SJCRH30 (cell line): ENCODE data around the gene NPBWR2. TPM values are rescaled to one million over a fixed set of nuclear protein-coding genes. Genes with fewer than 3 reads are reported as not detected.

Source experiments
- DNase-seq, 2 experiments: peaks; one replicate each; pipeline ENCODE4 v3.0.0-alpha.2; 2015 to 2020
- H3K27ac ChIP-seq: fragments of 250-450 bp; sonication (Bioruptor Pico); 2 replicates; pipeline ENCODE4 v1.5.1; 2020; ENCODE audit warnings: mild to moderate bottlenecking, moderate library complexity
- H3K27me3 ChIP-seq: fragments of 250-450 bp; sonication (Bioruptor Pico); 2 replicates; pipeline ENCODE4 v1.5.1; 2020; ENCODE audit warnings: mild to moderate bottlenecking, moderate library complexity
- H3K36me3 ChIP-seq: fragments of 250-450 bp; sonication (Bioruptor Pico); 2 replicates; pipeline ENCODE4 v1.5.1; 2020; ENCODE audit warnings: mild to moderate bottlenecking, moderate library complexity
- H3K4me1 ChIP-seq: fragments of 250-450 bp; sonication (Bioruptor Pico); 2 replicates; pipeline ENCODE4 v1.5.1; 2020; ENCODE audit warnings: mild to moderate bottlenecking, moderate library complexity
- H3K4me3 ChIP-seq: fragments of 250-450 bp; sonication (Bioruptor Pico); 2 replicates; pipeline ENCODE4 v1.5.1; 2020; ENCODE audit warnings: mild to moderate bottlenecking, moderate library complexity
- H3K9me3 ChIP-seq: fragments of 250-450 bp; sonication (Bioruptor Pico); replicated peaks from 2 replicates; pipeline ENCODE4 v1.5.1; 2020; ENCODE audit warnings: mild to moderate bottlenecking, moderate library complexity
- total RNA-seq: library from RNA; depleted of rRNA; stranded (reverse); fragments of >200 nt; shearing (Covaris generic); gene quantifications from 2 replicates; pipeline ENCODE4 v1.2.3, GENCODE V29; 2014

The NPBWR2 gene
- total RNA-seq, 1 experiment from 2014 or later, result not detected

GRCh38 chr20:64073476-64074183, 33.7 kb downstream of the NPBWR2 start:
- H3K27me3 ChIP-seq, result no peaks in the 10 kb centered on the region
- peaks cover 27% of the 10 kb centered on the region for H3K4me1 ChIP-seq
- H3K27ac ChIP-seq, result no peak overlapping the region
- H3K4me3 ChIP-seq, result no peak overlapping the region
- no peak for DNase-seq
- H3K9me3 ChIP-seq, result no peaks in the 10 kb centered on the region
- no peaks in the 10 kb centered on the region for H3K36me3 ChIP-seq

- Histone ChIP-seq H3K4me3 (no peak overlapping the region), H3K27me3 (no peaks in the 10 kb centered on the region), H3K36me3 (no peaks in the 10 kb centered on the region), H3K4me1 (peaks cover 24% of the 10 kb centered on the region), H3K27ac (no peak overlapping the region), H3K9me3 (no peaks in the 10 kb centered on the region)
- no peak for DNase-seq
Observed at GRCh38 chr20:64072498-64073063, 34.8 kb downstream of the NPBWR2 start.

GRCh38 chr20:64071341-64072332, 35.7 kb downstream of the NPBWR2 start:
- no peaks in the 10 kb centered on the region for H3K9me3 ChIP-seq
- no peaks in the 10 kb centered on the region for H3K27me3 ChIP-seq
- no peaks in the 10 kb centered on the region for H3K36me3 ChIP-seq
- H3K4me3 ChIP-seq, result no peak overlapping the region
- DNase-seq, result no peak
- no peak overlapping the region for H3K27ac ChIP-seq
- H3K4me1 ChIP-seq, result peaks cover 24% of the 10 kb centered on the region

DNA sequence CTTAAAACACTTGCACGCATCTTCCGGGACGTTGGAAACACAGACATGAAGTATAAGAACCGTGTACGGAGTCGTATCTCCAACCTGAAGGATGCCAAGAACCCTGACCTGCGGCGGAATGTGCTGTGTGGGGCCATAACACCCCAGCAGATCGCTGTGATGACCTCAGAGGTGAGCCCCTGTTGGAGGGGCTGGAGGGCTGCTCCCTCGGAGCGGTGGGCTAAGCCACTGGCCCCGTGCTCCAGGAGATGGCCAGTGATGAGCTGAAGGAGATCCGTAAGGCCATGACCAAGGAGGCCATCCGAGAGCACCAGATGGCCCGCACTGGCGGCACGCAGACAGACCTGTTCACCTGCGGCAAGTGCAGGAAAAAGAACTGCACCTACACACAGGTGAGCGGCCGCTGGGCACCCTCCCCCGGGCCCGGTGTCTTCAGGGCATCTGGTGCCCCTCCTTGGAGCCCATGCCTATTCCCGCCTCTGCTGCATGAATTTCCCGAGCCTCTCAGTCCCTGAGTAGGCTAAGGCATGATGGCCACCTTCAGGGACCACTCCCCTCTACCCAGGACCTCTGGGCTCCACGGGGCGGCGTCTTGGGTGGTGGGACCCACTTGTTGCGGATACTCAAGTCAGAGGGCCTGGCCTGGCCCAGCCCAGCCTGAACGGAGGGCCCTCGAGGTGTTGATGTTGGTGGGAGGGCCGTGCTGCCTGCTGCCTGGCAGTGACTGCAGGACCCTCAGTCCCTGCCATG, 36.9 kb downstream of the NPBWR2 start:
- no peaks in the 10 kb centered on the region for H3K27me3 ChIP-seq
- H3K4me1 ChIP-seq, result peaks cover 34% of the 10 kb centered on the region
- H3K27ac ChIP-seq, result no peak overlapping the region
- no peaks in the 10 kb centered on the region for H3K9me3 ChIP-seq
- DNase-seq, result no peak
- H3K36me3 ChIP-seq, result no peaks in the 10 kb centered on the region
- H3K4me3 ChIP-seq, result no peak overlapping the region

- no peaks in the 10 kb centered on the region for H3K36me3 ChIP-seq
- H3K27ac ChIP-seq, result no peak overlapping the region
- no peaks in the 10 kb centered on the region for H3K27me3 ChIP-seq
- no peaks in the 10 kb centered on the region for H3K9me3 ChIP-seq
- H3K4me1 ChIP-seq, result peaks cover 34% of the 10 kb centered on the region
- H3K4me3 ChIP-seq, result no peak overlapping the region
- DNase-seq, result peak; percentile 75 to 77
Observed at GRCh38 chr20:64069614-64070243, 37.6 kb downstream of the NPBWR2 start.

GRCh38 chr20:64069209-64069613, 38.2 kb downstream of the NPBWR2 start:
- H3K27ac ChIP-seq, result no peak overlapping the region
- H3K4me1 ChIP-seq, result peaks cover 38% of the 10 kb centered on the region
- no peaks in the 10 kb centered on the region for H3K36me3 ChIP-seq

GRCh38 chr20:64068386-64069208, 38.8 kb downstream of the NPBWR2 start:
- no peak overlapping the region for H3K27ac ChIP-seq
- peaks cover 44% of the 10 kb centered on the region for H3K4me1 ChIP-seq
- no peaks in the 10 kb centered on the region for H3K9me3 ChIP-seq
- no peaks in the 10 kb centered on the region for H3K27me3 ChIP-seq
- peak; percentile 68 to 73 for DNase-seq
- no peak overlapping the region for H3K4me3 ChIP-seq
- no peaks in the 10 kb centered on the region for H3K36me3 ChIP-seq

More at GRCh38 chr20:64069209-64069613, 38.2 kb downstream of the NPBWR2 start:
- peak in 1 of 2 experiments; percentile 51 for DNase-seq
- H3K4me3 ChIP-seq, result no peak overlapping the region
- H3K9me3 ChIP-seq, result no peaks in the 10 kb centered on the region
- no peaks in the 10 kb centered on the region for H3K27me3 ChIP-seq

DNA sequence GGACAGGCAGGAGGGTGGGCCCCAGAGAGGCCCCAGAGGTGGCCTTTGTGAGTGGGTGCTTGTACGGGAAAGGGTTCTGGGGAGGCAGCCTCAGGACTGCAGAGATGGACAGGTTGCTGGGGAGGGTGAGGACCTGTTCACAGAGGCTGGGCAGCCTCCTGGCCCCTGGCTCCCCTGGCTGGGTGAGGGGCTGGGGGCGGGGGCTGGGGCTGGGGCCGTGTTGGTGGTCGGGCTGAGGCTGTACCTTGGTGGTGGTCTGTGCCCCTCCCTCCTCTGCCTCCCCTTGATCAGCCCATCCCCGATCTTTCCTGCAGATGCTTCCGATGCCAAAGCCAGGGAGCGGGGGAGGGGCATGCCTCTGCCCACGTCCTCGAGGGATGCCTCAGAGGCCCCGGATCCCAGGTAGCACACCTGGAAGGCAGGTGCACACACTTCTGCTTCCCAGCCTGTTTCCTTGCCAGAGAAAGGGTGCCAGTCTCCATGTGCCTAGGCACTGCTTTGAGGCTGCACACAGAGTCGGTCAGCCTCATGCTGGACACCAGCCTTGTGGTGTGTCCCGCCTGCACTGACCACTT, 39.5 kb downstream of the NPBWR2 start:
- Histone ChIP-seq H3K9me3 (no peaks in the 10 kb centered on the region), H3K4me1 (peaks cover 44% of the 10 kb centered on the region), H3K4me3 (no peak overlapping the region), H3K36me3 (no peaks in the 10 kb centered on the region), H3K27ac (no peak overlapping the region), H3K27me3 (no peaks in the 10 kb centered on the region)
- DNase-seq, result no peak

DNA sequence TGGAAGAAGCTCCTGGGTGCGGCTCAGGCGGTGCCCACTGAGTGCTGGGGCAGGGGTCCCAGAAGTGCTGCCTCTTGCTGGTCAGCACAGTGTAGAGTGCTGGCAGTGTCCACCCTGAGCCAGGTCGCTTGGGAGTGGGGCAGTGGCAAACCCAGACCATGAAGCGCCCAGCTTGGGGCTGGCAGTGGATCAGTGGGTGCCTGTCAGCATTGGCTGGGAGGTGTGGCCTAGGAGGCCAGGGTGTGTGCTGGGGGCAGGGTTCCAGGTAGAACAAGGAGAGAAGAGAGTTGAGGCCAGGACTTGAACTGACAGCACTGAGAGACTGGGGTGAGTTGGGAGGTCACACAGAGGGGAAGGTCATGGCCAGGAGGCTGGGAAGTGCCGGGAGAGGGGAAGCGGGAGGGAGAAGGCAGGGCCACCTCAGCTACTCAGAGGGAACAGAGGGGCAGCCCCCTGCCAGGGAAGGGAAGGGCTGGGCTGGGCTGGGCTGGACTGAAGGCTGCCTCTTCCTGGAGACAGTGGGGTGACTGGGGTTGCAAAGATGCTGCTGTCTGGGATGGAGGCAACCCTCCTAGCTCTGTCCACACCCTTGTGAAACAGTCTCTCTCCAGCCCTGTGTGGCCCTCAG, 40.2 kb downstream of the NPBWR2 start:
- DNase-seq, result no peak
- H3K4me3 ChIP-seq, result no peak overlapping the region
- no peaks in the 10 kb centered on the region for H3K27me3 ChIP-seq
- H3K4me1 ChIP-seq, result peaks cover 49% of the 10 kb centered on the region
- H3K27ac ChIP-seq, result no peak overlapping the region
- H3K36me3 ChIP-seq, result no peaks in the 10 kb centered on the region
- H3K9me3 ChIP-seq, result no peaks in the 10 kb centered on the region

DNA sequence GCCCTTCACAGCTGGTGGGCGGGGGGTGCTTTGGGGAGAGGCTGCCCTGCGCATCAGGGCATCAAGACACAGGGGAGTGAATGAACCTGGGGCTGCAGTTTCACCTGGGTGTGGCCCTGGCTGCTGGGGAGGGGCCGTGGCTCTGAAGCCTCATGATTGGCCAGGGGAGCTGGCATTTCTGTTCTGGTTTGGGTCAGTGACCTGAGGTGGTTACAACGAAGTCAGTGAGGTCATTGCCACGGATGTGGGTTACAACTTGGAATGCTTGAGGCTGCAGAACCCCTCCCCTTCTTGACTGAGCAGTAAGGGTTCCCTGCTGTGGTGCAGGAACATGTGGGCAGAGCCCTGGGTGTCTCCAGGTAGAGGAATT, 41.4 kb downstream of the NPBWR2 start:
- no peaks in the 10 kb centered on the region for H3K9me3 ChIP-seq
- no peaks in the 10 kb centered on the region for H3K36me3 ChIP-seq
- peak; percentile 55 to 64 for DNase-seq
- H3K4me1 ChIP-seq, result peaks cover 51% of the 10 kb centered on the region
- H3K27ac ChIP-seq, result no peak overlapping the region
- no peak overlapping the region for H3K4me3 ChIP-seq
- no peaks in the 10 kb centered on the region for H3K27me3 ChIP-seq

DNA sequence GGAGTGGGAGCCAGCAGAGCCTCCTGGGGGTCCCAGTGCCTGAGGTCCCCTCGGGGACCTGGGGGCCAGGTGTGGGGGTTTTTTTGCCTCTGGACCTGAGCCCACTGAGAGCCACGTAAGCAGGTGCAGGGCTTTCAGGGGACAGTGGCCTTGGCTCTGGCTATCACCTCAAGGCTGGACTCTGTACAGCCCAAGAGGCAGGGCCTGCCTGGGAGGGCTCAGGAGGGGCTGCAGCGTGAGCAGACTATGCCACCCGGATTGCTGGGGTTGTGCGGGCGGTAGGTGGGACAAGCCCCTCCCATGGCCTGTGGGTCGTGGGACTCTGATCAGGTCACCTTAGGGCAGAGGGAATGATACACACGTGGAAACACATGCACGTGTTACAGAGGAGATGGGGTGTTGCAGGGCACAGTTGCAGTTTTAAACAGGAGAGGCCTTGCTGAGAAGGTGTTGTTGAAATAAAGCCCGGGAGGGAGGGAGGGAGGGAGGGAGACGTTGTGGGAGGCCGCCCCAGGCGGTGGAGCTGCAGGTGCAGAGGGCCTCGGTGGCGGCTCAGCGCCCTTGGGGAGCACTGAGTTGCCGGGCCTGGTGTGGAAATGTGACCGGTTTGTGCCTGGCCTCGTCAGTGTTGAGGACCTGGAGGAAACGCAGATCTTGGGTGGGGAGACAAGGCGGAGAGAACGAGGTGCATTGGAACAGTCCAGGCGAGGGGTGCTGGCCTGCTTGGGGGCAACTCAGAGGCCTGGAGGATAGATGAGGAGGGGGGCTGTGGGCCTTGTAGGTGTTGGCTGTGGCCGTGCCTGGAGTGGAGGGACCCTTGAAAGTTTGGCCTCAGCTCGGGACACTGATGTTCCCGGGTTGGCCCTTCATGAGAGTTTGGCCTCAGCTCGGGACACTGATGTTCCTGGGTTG, 42.0 kb downstream of the NPBWR2 start:
- H3K27ac ChIP-seq, result no peak overlapping the region
- no peak for DNase-seq
- no peaks in the 10 kb centered on the region for H3K9me3 ChIP-seq
- H3K36me3 ChIP-seq, result no peaks in the 10 kb centered on the region
- no peaks in the 10 kb centered on the region for H3K27me3 ChIP-seq
- H3K4me1 ChIP-seq, result peaks cover 51% of the 10 kb centered on the region
- no peak overlapping the region for H3K4me3 ChIP-seq

- Histone ChIP-seq H3K27me3 (no peaks in the 10 kb centered on the region), H3K4me1 (peaks cover 40% of the 10 kb centered on the region), H3K36me3 (no peaks in the 10 kb centered on the region), H3K9me3 (no peaks in the 10 kb centered on the region), H3K4me3 (peak overlapping the region; percentile 76), H3K27ac (no peak overlapping the region)
- DNase-seq, result no peak
Observed at GRCh38 chr20:64064145-64064698, 43.1 kb downstream of the NPBWR2 start.
